Skeletal muscle cell (primary cell): ENCODE data around the gene ANKRD13B.

Experiments
- DNase-seq: peaks from one replicate; pipeline ENCODE4 v3.0.0-alpha.2; 2010; ENCODE audit warnings: low read depth
- H3K4me3 ChIP-seq: 2 replicates; pipeline ENCODE4 v1.5.1; 2011; ENCODE audit warnings: low read depth, mild to moderate bottlenecking, control low read depth, low read length, moderate library complexity

The ANKRD13B gene

DNA sequence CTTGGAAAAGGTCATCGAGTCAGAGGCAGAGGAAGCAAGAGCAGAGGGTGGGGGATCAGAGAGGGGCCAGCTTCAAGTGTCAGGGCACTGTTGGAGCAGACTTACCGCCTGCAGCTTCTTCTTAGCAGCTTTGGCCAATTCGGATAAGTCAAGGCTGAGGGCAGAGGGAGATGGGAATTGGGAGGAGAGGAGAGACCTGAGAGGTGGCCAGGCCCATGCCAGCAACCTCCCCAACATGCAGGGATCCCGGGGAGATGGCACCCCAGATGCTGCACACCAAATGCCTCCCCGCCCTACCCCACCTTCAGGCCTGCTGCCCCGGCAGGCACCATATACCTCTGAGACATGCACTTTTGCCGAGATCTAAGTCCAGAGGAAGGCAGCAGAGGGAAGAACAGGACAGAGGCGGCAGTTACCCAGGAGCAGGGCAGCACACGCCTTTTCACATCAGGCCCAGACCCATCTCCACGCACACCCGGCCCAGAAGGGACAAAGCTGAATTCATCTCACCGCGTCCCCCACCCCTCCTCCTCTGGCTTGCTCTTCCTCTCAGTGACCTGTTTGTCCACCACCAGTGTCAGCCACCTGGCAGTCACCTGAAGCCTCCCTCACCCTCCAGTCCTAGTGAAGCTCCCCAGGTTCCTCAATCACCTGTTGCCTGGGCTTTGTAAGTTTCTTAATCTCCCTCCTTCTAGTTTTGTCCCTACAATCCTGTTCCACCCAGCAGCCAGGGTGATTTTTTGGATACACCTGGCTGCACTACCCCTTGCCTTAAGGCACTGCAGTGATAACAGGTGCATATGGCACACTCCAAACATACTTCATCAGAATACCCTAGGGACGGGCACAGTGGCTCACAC lies 14.1 kb upstream of the ANKRD13B start:
- no peak overlapping the region for H3K4me3 ChIP-seq
- DNase-seq, result no peak

DNA sequence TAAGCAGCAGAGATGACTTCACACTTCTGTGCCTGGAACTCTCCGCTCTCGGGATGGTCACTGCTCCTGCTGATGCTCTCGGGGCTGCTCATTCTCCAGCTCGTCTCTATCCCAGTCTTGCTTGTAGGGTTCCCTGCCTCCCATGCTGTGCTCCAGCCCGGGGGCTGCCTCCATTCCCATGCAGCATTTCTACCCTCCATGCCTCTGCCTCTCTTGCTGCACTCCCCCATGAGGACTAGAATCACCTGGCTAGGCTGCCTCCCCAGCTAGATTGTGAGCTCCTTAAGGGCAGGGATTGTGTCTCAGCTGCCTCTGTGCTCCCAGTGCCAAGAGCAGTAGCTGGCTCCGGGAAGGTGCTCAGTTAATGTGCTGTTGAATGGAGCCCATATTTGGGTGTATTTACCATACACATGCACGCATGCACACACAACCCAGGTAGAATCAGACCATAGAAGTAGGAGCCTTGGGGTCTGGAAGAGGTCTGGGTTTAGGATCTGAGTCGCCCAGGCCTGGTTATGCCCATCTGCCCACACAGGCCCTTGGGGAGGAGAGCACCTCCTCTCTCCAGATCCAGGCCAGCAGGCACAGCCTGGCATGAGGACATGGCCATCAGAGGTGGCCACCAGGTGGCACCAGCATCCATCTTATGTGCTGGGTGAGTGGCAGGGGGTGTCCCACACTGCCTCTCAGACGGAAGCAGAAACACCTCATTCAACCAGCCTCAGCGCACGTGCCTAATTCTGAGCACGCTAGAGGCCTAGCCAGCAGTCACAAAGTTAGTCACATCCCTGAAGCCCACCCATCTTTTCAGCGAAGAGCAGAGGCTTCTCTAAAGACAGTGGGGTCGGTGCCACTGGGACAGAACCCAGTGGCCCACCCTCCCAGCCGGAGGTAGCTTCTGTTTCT lies 12.8 kb upstream of the ANKRD13B start:
- DNase-seq, result no peak
- no peak overlapping the region for H3K4me3 ChIP-seq

DNA sequence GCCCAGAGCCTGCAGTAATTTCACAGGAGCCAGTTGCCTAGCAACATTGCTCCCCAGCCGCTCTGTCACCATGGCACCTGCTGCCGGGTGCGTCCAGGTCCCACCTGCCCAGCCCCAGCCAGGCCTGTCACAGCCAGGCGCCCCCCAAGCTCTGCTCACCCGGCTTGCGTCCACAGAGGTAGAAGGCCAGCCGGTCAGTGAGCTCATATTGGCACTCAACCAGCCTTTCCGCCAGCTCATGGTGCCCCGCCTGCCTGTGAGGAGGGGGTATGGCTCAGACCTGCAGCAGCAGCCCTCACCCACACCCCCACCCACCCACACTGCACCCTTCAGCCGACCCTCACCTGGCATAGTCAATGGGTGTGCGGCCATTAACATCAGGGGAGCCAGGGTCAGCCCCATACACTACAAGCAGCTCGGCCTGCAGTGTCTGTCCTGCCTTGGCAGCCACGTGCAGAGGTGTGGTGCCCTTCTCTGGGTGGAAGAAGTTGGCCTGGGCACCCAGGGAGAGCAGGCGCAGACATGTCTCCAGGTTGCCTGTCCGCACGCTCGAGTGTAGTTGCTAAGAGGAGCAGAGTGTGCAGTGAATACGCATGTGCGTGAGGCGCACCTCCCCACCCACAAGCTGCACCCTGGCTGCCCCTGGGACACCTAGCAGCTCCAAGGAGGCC lies 11.2 kb upstream of the ANKRD13B start:
- no peak overlapping the region for H3K4me3 ChIP-seq
- no peak for DNase-seq

DNA sequence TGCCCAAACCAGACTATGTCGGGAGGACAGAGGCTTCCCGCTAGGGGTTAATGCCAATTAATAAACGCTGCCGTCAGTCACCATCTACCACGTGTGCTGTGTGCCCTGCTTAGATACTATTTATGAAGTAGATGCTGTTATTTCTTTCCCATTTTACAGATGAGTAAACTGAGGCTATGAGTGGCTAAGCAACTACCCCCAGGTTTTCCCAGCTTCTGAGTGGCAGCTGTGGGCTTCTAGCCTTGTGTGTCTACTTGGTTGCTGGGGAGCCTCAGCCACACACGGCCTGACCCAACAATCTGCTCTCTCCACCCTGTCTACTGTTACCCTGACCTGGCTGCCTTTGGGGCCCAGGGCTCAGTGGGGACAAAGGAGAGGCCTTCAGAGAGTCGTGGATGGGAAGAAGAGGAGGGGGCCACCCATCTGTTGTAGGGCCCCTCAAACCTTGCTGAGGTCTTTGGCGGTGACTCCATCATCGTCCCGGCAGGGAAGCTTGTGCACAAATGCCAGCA lies 10.6 kb upstream of the ANKRD13B start:
- no peak for DNase-seq
- no peak overlapping the region for H3K4me3 ChIP-seq

DNA sequence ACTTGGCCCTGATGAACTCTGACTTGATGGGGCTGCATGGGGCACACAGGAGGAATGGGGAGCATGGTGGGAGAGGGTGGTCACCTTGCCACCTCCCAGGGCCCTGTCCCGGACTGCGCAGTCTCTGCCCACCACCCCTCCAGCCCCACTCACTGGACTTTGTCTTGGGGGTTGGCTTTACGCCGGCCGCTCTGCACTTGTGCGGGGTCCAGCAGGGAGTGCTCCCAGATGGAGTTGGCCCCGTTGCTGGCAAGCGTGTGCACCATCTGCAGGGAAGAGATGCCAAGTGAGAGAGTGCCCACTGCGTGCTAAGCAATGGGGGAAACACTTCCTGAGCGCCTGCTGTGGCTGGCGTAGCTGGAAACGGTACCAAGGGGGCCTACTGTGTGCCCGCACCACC lies 10.2 kb upstream of the ANKRD13B start:
- DNase-seq, result no peak
- H3K4me3 ChIP-seq, result no peak overlapping the region

DNA sequence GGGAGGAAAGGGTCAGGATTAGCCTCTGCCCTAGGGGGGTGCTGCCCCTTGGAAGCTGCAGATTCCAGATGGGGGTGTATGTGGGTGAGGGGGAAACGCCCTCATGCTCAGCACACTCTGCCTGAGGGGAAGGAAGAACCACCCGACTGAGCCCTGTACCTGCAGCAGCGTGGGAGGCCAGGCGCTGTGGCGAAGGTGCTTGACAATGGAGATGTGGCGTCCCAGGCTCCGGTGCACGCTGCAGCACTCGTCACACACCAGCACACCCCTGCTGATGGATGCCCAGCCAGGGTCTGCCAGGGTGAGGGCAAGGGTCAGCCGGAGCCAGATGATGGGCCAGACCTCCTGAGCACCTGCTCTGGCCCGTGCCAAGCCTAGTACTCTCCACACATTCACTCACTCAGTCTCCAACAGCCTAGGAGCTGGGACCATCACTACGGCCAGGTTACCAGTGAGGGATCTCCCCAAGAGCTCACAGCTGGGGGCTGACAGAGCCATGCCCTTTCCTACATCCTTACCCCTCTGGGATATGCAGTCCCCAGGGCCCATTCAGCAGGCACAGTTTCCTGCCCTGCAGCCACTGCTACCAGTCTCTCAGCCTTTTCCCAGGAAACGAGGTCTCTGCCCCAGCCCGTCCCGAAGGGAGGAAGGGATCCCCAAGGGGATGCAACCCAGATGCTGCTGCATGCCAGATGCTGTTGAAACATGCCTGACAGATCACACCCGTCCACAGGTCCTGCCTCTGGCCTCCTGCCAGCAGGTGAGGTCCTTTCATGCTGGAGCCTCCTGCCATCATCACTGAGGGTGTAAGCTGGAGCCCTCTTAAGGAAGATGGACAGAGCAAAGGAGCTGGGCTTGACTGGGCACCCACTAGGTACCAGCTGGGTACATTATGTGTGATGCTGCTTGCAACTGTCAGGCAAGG lies 9.3 kb upstream of the ANKRD13B start:
- no peak for DNase-seq
- no peak overlapping the region for H3K4me3 ChIP-seq

DNA sequence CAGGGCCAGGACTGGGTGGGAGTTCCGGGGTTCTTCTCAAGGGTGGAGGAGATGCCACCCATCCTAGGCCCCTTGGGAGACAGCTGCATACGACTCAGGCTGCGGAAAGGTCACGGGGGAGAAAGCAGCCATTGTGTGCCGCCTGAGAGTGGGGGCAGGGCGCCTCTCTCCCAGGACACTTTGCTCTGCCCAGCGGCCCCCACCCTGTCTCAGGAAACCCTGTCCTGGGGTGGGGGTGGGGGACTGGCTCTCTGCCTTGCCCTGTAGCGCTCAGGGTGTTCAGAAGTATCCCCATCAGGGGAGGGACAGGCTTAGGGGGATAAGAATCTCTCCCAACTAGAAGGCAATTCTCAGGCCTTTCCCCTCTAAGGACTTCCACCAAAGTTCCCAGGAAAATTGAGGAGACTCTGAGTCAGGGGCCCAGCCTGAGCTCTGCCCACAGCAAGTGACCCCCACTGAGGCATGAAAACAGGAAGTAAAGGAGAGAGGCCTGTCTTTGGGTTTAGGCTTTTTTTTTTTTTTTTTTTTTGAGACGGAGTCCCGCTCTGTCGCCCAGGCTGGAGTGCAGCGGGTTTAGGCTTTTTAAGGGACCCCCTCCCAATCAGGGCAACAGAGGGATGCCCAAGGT lies 8.4 kb upstream of the ANKRD13B start:
- no peak for DNase-seq
- H3K4me3 ChIP-seq, result no peak overlapping the region

DNA sequence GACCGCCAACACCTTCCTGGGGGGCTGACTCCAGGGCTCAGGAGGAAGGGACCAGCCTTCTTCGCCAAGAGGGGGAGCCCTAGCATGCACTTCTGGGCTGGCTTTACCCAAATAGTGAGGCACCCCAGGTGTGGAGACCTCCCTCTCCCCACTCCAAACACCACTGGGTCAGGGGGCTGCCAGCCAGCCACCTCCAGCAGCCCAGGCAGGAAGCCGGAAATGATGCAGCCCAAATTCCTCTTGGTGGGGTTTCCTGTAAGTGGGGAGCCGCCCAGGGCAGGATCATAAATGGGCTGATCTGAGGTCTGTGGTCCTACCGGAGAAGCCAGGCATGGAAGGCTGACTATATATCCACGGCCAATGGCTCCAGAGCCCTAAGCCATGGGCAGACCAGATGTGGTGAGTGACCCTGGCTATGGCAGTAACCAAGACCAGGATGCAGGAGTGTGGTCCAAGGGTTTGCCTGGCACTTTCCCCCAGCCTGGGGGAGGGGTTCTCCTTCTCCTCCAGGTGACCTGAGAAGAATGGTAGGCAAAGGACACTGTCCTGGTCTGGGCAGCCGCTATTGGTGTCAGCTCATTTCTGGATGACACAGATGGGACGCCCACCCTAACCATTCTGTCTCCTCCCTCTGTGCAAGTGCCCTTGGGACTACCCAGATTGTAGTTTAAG lies 7.7 kb upstream of the ANKRD13B start:
- no peak for DNase-seq
- no peak overlapping the region for H3K4me3 ChIP-seq

DNA sequence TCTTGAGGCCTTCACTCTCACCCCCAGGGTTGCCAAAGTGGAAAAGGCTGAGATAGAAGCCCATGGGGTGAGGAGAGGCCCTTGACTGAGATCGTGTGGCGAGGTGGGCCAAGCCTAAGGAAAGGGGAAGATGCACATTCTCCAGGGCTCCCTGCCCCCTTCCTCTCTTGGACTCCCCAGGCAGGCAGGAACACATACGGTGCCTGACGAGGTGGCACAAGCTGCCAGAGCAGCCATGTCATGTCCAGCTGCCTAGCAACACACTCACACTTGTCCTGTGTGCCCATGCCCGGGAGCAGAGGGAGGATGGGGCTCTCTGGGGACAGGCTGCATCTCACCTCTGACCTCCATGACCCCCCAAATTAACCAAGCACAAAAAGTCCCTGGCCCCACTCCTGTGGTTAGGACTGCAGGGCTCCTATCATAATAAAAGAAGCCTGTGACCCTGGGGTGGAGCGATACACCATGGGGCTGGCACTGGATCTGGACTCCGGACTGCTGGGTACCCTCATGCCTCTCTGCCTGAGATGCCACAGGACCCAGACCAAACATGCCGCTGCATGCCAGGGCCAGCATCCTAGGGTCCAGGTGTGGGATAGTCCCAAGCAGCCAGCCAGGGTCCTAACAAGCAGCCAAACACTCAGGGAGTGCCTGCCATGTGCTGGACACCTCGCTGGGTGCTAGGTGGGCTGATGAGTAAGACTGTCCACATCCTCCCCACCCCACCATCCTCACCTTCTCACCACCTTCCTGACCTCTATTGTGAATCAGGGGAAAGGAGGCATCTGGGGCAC lies 6.1 kb upstream of the ANKRD13B start:
- DNase-seq, result no peak
- H3K4me3 ChIP-seq, result no peak overlapping the region

DNA sequence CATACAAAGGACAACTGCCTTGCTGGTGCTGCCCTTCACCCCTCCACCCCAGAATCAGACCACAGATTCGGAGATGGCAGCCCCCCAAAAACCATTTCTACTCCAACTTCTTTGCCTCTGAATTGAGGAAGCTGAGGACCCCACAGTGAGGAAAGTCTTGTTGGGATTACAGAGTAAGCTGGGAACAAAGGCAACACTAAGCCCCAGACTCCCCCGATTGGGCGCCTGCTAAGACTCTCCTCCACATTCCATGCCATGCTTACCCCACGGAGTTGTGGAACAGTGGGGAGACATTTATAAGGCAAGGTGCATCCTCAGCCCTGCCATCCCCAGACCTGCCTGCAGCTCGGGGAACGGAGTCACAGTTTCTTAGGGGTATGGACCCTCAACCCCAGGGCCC lies 5.3 kb upstream of the ANKRD13B start:
- peak overlapping the region; percentile 61 for H3K4me3 ChIP-seq
- DNase-seq, result no peak

DNA sequence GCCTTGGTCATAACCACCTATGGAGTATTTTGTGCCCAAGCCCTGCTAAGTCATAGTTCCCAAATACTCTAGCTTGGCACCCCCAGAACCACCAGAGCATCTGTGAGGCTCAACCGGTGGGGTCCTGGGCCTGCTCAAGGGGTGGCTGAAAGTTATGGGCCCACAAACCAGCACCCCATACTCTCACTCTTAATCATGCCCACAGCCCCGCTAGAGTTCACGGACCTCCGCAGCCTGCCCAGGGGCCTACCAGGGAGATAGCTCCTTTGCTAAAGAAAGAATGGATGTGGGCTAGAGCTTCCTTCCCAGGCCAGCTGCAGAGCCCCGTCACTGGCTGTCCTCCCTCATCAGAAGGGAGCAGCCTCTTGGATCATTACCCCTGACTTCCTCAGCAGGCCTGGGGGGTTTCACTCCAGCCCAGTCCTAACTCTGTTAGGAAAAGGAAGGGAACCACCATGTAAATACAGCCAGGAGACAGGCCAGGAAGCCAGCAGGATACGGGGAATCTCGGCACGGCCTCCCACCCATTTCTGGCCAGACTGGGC lies 4.8 kb upstream of the ANKRD13B start:
- no peak for DNase-seq

DNA sequence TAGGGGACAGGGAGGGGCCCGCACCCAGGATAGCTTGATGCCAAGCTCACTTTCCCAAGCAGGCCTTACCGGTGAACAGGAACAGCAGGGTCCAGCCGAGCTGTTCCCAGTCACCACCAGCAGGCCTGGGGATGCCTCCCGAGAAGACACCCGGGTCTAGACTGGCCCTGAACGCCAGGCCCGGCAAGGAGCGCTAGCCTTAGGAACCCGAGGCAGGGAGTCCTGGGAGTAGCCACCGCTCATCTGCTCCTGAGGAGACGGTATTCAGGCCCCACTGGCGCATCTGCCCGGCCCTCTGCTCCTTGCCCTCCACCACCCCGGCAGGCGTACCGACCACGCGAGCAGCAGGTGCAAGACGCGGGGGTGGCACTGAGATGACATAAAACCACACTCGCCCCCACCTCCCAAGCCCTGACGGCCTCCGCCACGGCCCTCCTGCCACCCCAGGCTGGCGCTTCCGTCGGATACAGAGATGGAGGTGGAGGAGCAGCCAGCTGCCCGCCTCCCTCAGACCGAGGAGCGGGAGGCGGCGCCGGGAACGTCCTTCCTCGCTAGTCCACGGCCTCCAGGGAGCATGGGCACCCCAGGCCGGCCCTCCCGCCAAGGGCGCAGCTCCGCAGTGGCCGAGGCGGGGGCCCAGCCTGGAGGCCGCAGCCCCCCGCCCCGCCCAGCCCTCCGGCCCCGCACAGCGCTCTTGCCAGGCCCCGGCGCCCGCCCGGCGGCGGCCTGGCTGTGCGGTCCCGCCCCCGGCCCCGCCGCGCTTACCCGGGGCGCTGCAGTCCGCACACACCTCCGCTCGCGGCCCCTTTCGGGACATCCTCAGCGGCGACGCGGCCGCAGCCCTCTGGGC lies 4.1 kb upstream of the ANKRD13B start:
- DNase-seq, result no peak
- H3K4me3 ChIP-seq, result peak overlapping the region; percentile 61

More for the DNA sequence above, 4.8 kb upstream of the ANKRD13B start:
- H3K4me3 ChIP-seq, result peak overlapping the region; percentile 61

DNA sequence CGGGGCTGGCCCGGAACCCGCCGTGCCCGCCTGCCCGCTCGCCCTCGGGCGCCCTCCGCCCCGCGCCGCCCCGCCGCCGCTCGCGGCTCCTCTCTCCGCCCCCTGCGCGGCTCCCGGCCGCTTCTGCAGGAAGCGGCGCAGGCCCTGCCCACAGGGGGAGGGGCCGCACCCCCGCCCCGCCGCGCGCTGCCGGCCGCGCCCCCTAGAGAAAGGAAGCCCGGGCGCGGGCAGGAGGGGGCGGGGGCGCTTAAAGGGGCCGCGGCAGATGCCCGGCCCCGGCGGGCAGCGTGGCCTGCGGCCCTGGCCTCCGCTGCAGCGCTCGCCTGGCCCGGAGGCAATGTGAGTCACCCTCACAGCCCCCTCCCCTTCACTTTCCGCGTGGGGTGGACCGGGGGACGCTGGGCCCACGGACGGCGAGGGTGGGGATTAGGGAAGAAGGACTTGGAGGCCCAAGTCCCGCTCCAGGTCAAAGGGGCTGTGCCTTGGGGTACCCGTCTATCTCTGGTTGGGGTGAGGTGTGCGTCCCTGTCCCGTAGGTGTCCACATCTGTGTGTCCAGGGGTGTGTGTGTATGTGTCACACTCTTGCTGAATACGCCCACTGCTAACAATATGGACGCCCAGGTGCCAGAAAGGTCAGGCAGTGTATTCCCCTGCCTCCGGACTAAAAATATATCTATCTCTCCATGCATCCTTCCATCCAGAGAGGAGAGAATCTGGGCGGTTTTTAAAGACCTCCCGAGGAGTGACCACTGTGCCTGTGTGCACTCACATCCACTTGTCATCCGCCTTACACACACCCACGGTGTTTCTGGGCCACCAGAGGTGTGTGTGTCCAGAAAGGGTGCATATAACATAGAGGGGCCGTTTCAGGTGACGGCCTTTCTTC lies 3.2 kb upstream of the ANKRD13B start, which contains the start of gene GIT1:
GIT1 (minus strand) TSS at position 125 of the 887 bp plus-strand sequence. CDS start 270 bp downstream, outside the sequence.
- H3K4me3 ChIP-seq, result peak within 1 kb of the TSS; percentile 61
- peak; percentile 50 for DNase-seq

DNA sequence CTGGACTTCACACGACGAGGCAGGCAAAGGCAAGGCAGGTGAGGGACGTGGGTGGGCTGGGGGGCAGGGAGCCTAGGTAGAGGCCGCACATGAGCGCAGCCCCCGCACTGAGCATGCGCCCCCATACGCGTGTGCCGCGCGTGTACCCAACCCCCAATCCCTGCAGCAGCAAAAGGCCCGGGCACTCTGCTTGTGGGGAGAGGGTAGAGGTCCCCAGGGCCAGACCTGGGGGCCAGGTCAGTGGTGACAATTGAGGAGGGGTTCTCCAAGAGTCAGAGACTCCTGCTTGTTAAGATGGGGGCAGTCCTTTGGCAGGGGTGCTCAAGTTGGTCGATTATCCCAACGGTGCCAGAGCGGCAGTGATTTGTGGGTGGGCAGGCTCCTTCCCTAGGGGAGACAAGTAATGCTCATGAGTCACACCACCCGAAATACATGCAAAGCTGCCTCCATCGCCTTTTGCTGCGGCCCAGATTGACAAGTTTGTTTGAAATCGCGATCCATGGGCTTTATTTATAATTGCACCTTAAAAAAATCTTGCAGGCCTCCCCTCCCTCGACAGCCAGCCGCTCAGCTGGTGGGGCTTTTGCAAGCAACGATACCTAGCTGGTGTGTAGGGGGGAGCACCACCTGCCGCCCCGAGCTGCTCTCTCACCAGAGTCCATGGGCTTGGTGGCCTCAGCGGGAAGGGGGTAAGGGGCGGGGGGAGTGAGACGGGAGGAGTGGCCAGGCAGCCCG lies 2.4 kb upstream of the ANKRD13B start:
- H3K4me3 ChIP-seq, result peak overlapping the region; percentile 52

More for the DNA sequence above, 2.4 kb upstream of the ANKRD13B start:
- DNase-seq, result no peak
